Fibroblast of peridontal ligament (primary cell): Measurements from ENCODE around the gene HOXD12.

Source experiments
- DNase-seq: peaks from one replicate; pipeline ENCODE4 v3.0.0-alpha.2; 2010; ENCODE audit errors: extremely low read depth

Gene HOXD12

DNA sequence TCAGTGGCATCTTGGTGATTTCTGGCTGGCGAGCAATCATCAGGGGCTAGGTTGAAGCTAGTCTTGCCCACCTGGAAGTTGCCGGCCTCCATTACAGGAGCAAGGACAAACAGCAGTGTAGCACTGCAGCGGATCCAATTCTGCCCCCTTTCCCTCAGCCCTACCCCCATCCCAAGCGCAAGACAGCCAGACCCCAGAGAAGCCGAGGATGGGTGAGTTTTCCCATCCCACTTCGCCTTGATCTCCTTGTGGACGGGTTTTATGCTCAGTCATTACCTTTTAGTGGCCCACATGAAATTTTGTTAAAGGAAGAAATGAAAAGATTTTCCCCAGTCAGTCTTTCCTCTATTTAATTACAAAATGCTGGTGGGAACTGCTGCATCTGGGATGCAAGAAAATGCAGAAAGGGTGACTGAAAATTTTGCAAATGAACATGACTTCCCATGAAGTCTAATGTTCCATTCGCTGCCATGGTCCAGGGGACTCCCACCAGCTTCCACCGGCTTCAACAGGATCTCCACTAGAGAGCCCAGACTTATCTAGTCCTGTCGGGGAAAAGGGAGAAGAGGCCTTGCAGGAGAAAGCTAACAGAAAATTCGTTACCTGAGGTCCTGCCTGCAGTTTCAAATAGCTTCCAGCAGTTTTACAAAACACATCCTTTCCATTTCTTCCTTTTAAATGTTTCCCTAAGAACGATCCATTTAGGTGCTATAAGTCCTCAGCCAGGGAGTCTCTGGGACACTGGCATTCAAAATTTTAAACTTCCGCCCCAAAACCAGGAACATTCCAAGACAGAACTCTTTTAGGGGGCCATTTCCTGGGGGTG lies 21.0 kb downstream of the HOXD12 start:
- no peak for DNase-seq

DNA sequence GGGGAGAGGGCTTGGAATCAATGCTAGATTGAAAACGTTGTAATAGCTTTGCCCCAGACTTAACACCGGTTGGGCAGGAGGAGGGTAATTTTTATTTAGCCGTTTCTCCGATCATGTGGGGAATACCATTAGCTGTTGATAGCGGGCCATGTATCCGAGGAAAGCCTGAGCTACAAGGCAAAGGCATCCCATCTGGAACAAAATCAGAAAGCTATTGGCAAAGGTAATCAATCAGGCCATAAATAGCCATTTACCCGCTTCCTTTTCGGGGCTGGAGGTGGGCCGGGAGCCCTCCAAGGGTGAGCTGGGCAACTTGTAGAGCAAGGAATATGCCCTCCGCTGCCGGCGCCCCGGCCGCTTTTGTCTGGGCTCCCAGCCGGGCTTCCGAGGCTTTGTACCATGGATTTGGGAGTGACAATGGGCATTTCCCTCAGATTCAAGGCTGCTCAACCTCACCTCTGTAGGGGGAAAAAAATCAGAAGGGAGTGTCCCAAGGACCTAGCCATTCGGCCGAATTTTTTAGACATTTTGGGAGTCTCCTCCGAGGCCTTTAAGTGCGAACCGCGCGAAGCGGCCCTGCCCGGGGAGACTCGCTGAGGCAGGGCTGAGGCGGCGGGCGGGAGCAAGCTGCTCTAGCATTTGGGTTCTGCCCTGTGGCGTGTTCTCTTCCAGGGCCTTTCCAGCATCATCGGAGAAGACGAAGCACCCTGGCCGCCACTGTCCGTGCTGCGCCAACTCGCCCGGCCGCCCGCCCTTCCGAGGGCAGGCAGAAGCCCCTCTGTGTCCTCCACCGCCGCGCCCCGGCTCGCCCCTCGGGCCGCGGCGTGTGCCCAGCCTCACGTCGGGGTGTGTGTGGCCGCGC lies 21.8 kb downstream of the HOXD12 start:
- DNase-seq: no peak

DNA sequence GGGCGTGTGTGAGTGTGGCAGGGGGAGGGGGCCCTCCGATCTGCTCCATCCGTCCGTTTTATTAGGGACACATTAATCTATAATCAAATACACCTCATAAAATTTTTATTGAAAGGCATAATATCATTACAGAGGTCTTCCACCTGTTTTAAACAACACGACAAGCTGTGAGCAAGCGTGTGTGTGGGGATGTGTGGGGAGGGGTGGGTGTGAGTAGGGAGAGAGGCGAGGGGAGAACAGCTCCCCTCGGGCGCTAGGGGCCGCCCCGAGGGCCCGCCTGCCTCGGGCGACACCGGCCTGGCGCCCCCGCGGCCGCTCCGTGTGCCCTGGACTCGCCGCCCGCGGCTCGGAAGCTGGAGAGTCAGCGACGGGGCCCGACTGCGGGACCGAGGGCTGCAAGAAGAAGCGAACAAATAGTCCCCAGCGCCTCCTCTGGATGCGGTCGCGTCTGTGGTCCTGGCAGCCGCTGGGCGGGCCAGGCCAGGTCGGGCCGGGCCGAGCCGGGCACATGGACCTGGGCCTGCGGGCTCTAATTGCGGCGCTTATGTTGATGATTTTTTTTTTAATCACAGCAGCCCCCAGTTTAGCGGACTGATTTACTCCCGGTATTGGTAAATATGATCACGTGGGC lies 22.6 kb downstream of the HOXD12 start:
- no peak for DNase-seq

DNA sequence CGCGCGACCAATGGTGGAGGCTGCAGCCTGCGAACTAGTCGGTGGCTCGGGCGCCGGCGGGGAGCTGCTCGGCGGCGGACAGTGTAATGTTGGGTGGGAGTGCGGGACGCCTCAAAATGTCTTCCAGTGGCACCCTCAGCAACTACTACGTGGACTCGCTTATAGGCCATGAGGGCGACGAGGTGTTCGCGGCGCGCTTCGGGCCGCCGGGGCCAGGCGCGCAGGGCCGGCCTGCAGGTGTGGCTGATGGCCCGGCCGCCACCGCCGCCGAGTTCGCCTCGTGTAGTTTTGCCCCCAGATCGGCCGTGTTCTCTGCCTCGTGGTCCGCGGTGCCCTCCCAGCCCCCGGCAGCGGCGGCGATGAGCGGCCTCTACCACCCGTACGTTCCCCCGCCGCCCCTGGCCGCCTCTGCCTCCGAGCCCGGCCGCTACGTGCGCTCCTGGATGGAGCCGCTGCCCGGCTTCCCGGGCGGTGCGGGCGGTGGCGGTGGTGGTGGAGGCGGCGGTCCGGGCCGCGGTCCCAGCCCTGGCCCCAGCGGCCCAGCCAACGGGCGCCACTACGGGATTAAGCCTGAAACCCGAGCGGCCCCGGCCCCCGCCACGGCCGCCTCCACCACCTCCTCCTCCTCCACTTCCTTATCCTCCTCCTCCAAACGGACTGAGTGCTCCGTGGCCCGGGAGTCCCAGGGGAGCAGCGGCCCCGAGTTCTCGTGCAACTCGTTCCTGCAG lies 23.3 kb downstream of the HOXD12 start, which contains the start of gene HOXD9:
Gene HOXD9 (plus strand): TSS at position 37 of the 728 bp plus-strand sequence. CDS start 50 bp downstream, at position 87.
- no peak for DNase-seq

DNA sequence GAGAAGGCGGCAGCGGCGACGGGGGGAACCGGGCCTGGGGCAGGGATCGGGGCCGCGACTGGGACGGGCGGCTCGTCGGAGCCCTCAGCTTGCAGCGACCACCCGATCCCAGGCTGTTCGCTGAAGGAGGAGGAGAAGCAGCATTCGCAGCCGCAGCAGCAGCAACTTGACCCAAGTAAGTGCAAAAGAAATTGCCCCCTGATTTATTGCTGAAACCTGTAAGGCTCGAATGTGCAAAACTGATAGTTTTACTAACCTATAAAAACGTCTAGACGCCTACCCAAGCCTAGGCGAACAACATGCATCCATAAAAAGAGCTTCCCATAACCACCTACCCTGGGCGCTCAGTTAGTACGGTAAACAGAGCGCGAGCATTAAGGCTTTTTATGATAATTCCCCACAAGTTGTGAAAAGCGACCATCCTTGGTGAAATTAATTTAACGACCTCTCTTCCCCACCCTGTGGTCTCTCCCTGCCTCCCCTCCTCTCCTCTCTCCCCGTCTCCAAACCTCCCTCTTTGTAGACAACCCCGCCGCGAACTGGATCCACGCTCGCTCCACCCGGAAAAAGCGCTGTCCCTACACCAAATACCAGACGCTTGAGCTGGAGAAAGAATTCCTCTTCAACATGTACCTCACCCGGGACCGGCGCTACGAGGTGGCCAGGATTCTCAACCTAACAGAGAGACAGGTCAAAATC lies 24.0 kb downstream of the HOXD12 start:
- DNase-seq: no peak

DNA sequence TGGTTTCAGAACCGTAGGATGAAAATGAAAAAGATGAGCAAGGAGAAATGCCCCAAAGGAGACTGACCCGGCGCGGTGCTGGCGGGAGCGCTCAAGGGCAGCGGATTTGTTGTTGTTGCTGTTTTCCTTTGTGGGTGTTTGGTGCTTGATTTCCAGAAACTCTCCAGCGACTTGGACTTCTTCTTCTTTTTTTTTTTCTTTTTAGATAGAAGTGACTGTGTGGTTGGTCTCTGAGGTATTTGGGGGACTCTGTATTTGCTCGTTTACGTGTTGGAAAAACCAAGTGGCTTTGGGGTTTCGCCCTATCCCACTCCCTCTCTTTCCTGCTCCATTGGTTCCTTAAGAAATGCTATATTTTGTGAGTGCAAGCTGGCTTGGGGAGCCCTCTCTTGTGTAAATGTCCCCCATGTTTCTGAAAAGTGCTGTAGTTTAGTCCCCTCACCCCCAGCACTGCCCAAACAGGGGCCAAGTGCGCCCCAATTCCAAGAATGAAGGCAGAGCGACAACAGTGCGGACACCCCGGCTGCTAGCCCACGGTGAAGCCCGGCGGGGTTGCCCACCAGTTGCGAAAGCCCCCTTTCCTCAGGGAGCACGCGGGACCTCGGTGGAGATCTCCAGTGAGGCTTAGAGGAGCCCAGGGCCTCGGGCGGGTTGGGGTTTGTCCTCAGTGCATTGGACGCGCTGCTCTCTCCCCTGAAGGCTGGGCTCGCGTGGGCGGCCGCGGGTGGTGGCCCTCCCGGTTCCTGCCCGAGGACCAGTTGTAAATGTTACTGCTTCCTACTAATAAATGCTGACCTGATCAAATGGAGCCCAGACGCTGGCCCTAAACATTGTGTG lies 24.7 kb downstream of the HOXD12 start:
- DNase-seq: no peak

DNA sequence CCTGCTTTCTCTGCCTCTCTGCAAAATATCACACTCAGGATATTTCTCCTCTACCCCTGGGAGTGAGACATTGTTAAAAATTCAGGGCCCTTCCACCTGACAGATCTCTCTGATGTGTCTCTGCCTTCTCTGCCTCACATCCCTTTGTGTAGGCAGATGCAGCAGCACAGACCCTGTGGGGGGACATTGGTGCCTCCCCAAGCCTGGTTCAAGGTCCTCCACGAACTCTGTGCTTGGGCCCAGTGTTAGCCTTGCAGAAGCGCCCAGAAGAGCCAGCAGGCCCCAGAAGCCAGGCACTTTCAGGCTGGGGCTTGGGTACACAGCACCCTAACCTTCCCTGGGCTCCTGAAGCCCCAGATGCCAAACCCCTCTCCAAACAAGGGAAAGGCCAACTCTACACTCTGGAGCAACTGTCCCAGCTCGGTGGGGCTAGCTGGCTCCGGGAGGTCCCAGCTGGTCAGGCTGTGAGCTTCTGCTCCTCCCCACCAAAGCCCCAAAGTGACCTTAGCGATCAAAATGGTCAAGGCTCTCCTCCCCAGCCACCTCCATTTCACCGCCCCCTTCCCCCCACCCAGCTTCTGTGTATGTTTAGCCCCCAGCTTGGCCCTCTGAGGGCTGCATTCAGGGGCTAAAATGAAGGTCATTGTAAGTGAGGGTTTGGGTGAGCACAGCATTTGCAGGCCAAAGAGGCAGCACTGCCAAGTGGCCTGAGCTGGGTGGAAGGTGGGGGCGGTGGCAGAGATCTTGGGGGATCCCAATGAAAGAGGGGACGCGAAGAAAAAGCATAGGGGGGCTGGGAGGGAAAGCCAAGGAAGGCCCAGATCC lies 25.6 kb downstream of the HOXD12 start:
- DNase-seq: no peak

DNA sequence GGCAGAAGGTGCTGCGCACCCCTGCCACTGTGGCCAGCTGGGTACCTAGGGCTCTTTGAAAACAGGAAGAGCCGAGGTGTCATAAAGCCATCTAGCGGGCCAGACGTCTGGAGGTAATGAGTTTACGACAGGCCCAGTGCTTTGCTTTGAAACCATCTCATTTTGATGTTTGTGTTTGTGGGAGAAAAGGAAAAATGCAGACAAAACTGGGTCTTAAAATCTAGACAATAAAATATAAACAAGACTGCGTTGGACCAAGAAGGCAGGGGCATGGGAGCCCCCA lies 26.1 kb downstream of the HOXD12 start:
- no peak for DNase-seq

DNA sequence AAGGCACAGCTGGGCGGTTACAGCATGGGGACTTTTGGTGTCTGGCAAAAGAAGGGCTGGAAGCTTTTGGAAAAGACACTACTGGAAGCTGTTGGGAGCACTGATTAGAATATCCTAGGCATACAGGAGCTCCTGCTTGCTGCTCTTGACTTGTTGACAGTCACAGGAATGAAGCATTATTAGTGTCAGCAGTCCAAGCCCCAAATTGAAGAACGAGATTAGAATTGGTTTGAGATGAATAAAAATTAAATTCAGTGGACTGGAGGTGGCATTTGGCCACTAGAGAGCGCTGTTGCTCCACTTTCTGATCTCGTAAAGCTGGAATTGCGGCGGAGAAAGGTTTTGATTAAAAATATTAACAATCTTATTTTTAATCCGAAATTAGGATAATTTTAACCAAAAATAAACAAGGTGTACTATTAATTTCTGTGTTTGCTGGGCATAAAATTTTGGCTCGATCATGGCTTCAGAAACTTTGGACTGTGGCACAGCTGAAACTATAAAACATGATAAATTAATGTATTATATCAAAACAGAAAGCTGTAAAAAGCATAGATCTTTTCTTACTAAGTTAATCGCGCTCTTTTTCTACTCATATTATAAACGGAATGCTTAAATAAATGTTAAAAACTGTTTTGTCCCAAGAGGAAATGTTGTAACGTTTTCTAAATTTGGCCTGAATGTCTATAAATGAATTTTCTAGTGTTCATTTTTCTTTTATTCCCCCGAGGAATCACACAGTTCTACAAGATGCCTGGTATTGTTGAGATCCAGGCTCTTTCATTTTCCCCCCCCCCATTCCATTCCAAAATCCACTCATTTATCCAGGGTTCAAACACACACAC lies 27.6 kb downstream of the HOXD12 start:
- DNase-seq: peak; percentile 71

DNA sequence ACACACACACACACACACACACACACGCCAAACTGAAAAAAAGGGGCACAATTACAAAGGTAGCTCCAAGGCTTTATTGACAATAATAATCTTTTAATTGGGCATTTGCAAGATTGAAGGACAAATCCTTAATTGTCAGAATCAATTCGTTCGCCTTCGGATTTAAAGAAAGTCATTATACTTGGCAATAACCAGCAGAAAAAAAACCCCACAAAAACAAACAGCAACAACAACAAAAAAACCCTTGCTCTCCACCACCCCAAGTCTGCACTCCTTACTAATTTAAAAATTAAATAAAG lies 28.1 kb downstream of the HOXD12 start:
- no peak for DNase-seq

DNA sequence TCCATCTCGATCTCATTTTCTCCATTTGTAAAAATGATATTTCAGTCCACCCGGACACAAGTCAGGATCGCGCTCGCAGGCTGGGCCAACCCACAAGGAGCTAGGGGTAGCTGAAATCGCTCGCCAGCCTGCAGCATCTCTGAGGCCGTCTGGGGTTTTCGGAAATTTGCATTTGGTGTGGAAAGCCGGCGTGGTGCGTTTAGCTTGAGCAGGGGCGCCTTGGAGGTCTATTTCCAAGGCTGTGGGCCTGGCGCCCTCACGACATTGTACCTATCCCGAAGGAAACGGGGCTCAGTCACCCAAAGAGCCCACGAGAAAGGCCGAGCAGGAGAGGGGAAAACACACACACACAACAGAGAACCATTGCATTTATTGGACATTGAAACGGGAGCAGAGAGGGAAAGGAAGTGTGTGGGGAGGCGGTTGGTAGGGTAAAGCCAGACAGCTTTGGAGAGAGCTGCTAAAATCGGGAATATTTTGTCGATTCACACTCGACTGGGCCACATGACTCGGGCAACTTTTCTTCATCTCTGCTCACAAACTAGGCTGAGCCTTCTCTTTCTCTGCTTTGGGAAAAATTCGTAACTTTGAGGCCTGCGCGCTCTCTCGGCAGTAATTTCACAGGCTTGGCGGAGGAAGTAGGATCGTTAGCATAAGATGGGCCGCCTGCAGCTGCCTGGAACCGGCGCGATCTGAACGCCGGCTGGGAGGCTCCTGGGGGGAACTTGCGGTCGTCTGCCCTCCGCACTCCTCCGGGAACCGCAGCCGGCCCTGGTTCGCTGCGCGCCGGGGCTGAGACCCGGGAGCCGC lies 28.8 kb downstream of the HOXD12 start:
- DNase-seq: no peak

DNA sequence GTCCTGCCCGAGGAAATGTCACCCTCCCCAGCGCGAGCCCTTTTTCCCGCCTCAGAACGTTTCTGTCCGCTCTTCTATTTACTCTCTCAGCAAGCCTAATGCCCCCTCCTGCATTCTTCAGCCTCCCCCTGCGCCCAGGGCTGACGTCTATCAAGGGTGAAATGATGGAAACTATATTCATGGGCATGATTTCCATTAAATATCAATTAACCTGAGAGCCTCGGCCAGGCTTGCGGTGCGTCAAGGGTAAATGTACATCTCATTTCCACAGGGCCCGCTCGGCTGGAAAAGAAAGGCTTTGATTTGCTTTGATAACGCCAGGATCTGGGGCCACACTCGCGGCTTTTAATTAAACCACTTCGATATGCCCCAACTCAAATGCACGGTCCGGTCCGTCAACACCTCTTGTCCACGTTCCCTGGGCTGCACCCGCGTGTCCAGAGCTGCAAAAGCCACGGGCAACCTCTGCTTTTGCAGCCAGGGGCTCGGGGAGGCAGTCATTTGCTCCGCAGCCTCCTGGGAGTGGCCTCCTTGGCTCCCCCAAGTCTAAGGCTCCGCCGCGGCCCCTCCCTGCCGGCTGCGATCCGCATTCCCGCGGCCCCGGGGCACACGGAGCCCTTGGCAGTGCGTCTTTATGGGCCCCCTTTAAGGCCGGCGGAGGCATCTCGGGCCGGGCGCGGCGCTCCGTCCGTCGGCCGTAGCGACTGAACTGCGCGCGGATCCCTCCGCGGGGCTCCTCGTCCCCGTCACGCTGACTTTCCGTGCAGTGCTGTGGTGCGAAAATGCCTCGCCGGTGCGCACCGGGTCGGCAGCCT lies 29.6 kb downstream of the HOXD12 start, which contains the start of gene HOXD8:
Gene HOXD8 (plus strand): TSS at position 724 of the 815 bp plus-strand sequence. CDS start 662 bp downstream, outside the sequence.
- DNase-seq: no peak

DNA sequence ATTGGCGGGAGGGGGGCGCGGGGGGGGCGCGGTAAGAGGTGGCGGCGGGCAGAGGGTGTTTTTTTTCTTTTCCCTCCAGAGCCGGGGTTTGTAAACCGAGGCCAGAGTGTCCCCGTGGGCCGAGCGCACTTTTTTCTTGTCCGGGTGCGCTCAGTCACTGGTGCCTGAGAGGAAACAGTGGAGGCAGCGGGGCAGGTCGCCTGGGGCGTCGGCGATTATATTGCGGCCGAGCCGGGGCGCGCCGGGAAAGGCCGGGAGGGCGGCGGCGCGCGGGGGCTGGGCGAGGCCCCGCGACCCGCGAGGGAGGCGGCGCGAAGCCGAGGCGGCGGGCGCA lies 30.2 kb downstream of the HOXD12 start:
- no peak for DNase-seq

DNA sequence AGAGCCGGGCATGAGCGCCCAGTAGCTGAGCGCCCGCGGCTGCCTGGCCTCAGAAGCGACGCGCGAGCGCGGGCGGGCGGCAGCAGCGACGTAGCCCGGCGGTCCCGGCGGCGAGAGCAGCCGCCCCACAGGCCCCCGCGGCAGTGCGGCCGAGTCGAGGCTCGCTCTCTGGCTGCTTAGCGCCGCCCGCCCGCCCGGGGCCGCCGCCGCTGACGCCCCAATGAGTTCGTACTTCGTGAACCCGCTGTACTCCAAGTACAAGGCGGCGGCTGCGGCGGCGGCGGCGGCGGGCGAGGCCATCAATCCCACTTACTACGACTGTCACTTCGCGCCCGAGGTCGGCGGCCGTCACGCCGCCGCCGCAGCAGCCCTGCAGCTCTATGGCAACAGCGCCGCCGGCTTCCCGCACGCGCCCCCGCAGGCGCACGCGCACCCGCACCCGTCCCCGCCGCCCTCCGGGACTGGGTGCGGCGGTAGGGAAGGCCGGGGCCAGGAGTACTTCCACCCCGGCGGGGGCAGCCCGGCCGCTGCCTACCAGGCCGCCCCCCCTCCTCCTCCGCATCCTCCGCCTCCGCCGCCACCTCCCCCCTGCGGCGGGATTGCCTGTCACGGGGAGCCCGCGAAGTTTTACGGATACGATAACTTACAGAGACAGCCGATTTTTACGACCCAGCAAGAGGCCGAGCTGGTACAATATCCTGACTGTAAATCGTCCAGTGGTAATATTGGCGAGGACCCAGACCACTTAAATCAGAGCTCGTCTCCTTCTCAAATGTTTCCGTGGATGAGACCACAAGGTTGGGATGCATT lies 30.8 kb downstream of the HOXD12 start:
- no peak for DNase-seq

DNA sequence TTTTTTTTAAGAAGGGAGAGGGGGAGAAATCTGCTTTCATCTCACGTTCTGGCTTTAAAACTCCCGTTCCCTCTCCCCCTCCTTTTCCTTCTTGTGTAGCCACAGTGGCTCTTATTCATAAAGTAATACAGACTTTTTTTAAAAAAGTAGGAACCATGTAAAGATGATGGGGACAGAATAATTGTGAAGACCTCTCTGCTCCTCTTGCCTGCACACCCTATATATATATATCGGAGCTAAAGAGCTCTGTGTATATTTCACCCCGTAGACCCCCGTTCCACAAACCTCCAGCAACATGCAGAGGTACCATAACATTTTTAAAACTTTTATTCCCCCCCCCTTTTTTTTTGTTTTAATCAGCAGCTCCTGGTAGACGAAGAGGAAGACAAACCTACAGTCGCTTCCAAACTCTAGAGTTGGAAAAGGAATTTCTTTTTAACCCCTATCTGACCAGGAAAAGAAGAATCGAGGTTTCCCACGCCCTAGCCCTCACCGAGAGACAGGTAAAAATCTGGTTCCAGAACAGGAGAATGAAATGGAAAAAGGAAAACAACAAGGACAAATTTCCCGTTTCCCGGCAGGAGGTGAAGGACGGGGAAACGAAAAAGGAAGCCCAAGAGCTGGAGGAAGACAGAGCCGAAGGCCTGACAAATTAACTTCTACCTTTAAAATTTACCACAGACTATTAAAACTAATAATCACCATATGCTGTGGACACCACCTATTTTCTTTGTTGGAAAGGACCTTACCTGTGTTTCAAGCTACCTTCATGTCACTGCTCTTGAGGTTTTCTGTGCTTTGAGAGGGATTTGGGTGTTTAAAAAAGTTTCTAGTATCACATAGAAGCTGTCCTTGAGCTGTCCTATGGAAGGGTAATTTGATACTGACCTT lies 31.6 kb downstream of the HOXD12 start:
- DNase-seq: no peak
